PFSK-1 (cell line): Measurements from ENCODE around the gene FURIN.

Experiments
- FOXP2 ChIP-seq: optimal IDR thresholded peaks from 2 replicates; pipeline ENCODE3; 2011; ENCODE audit warnings: borderline replicate concordance, control low read depth, inconsistent platforms; ENCODE audit not compliant: insufficient read depth; ENCODE audit errors: extremely low read length, extremely low read depth
- POLR2AphosphoS5 ChIP-seq: IDR thresholded peaks from 2 replicates; pipeline ENCODE4 v1.6.1; 2012; ENCODE audit warnings: low read depth, mild to moderate bottlenecking, control low read depth, low read length, moderate library complexity
- REST ChIP-seq, 2 experiments: IDR thresholded peaks; 2 replicates each; pipeline versions ENCODE4 v1.6.1 to v1.8.0; 2011 to 2012; ENCODE audit warnings: low read depth in 2 of 2, low read length in 2 of 2, control low read depth in 1 of 2, inconsistent platforms in 1 of 2, mild to moderate bottlenecking in 1 of 2, moderate library complexity in 1 of 2; ENCODE audit not compliant: insufficient read depth in 1 of 2
- SIN3A ChIP-seq: IDR thresholded peaks from 2 replicates; pipeline ENCODE4 v1.6.1; 2012; ENCODE audit warnings: mild to moderate bottlenecking, low read length, moderate library complexity, borderline replicate concordance; ENCODE audit not compliant: insufficient read depth
- TAF1 ChIP-seq: IDR thresholded peaks from 2 replicates; pipeline ENCODE4 v1.6.1; 2012; ENCODE audit warnings: low read length, control low read depth, borderline replicate concordance; ENCODE audit not compliant: insufficient read depth

FURIN gene

GRCh38 chr15:90866161-90866715 lies 2.1 kb upstream of the FURIN start:
- TF ChIP-seq FOXP2 = no peak
- TF ChIP-seq REST (IDR thresholded peaks at IDR 0.05; ENCODE audit: insufficient read depth in 1 of 2, low read depth in 2 of 2, low read length in 2 of 2) = no peak
- TF ChIP-seq POLR2AphosphoS5 = no peak
- TF ChIP-seq SIN3A = no peak
- TF ChIP-seq TAF1 = no peak

GRCh38 chr15:90866800-90867199 lies 1.6 kb upstream of the FURIN start:
- TF ChIP-seq FOXP2 (no peak), SIN3A (no peak), TAF1 (no peak), POLR2AphosphoS5 (no peak)

- TF ChIP-seq TAF1 (no peak), SIN3A (no peak), POLR2AphosphoS5 (no peak), FOXP2 (no peak), REST (IDR thresholded peaks at IDR 0.05; ENCODE audit: insufficient read depth in 1 of 2, low read depth in 2 of 2, low read length in 2 of 2) (no peak)
These were observed 753 bp downstream of the FURIN start for GRCh38 chr15:90869140-90869541.

- TF ChIP-seq FOXP2 = peak; percentile 28
- peak; percentile 91; the same call in 1 of the 2 replicates for TF ChIP-seq SIN3A
- TF ChIP-seq POLR2AphosphoS5 = peak; percentile 75; the same call in 1 of the 2 replicates
- TF ChIP-seq TAF1 = peak; percentile 76; the same call in 1 of the 2 replicates
- TF ChIP-seq REST (IDR thresholded peaks at IDR 0.05; ENCODE audit: insufficient read depth in 1 of 2, low read depth in 2 of 2, low read length in 2 of 2) = peak in 1 of 2 experiments; percentile 52; a peak in 1 of 4 replicates
These were observed 1.4 kb downstream of the FURIN start for GRCh38 chr15:90869601-90870353.

GRCh38 chr15:90870354-90871138 lies 2.2 kb downstream of the FURIN start:
- TF ChIP-seq TAF1 (peak; percentile 47; the same call in 1 of the 2 replicates), REST (IDR thresholded peaks at IDR 0.05; ENCODE audit: insufficient read depth in 1 of 2, low read depth in 2 of 2, low read length in 2 of 2) (no peak)
